IMR-90 (cell line): Measurements from ENCODE around the gene KRTAP9-4. TPM values are rescaled to one million over a fixed set of nuclear protein-coding genes. Genes with fewer than 3 reads are reported as not detected.
"Not testable (repeated sequence)": the region's sequence is repeated elsewhere in the genome, so short reads cannot be mapped to it uniquely, and the experiment has no call there.

Experiments used
- ATAC-seq: fragments of 200-7000 bp; cut with Tn5 transposase; 2 replicates; pipeline ENCODE4 v1.9.1; 2020; ENCODE audit warnings: low read depth, mild to moderate bottlenecking, moderate library complexity
- BruUV-seq: library from RNA; stranded (reverse); fragments of 400-500 nt; replicated peaks from 2 replicates; lab custom pipeline; 2021; lab: Mats Ljungman, UMichigan
- CTCF ChIA-PET: fragments of 300-600 bp; formaldehyde crosslinking; extraction: SDS; loops from one replicate; lab custom pipeline; 2021; ENCODE audit warnings: antibody characterized with exemption; lab: Yijun Ruan, JAX
- POLR2A ChIA-PET: fragments of 300-600 bp; sonication (Branson Sonifier 250); formaldehyde crosslinking; loops from one replicate; lab custom pipeline; 2022; ENCODE audit warnings: antibody characterized with exemption; ENCODE audit not compliant: unreplicated experiment; lab: Charles Lee
- DNase-seq: peaks from one replicate; pipeline ENCODE4 v3.0.0; 2013
- H2AFZ ChIP-seq: replicated peaks from 2 replicates; pipeline ENCODE3; 2013; ENCODE audit warnings: low read length, mild to moderate bottlenecking; ENCODE audit not compliant: poor library complexity
- H2AK5ac ChIP-seq: 2 replicates; pipeline ENCODE4 v1.6.1; 2013; ENCODE audit warnings: low read depth, low read length, inconsistent platforms
- H2AK9ac ChIP-seq: replicated peaks from 2 replicates; pipeline ENCODE3; 2013; ENCODE audit warnings: mild to moderate bottlenecking, low read depth, low read length, moderate library complexity; ENCODE audit not compliant: poor library complexity
- H2BK120ac ChIP-seq: 2 replicates; pipeline ENCODE4 v1.6.1; 2013; ENCODE audit warnings: low read depth, low read length, inconsistent platforms
- H2BK15ac ChIP-seq: 3 replicates; pipeline ENCODE4 v1.6.1; 2013; ENCODE audit warnings: low read depth, low read length, inconsistent platforms
- H2BK20ac ChIP-seq: 2 replicates; pipeline ENCODE4 v1.6.1; 2013; ENCODE audit warnings: low read depth, mild to moderate bottlenecking, inconsistent platforms, low read length, moderate library complexity
- H2BK5ac ChIP-seq: 2 replicates; pipeline ENCODE4 v1.6.1; 2013; ENCODE audit warnings: mild to moderate bottlenecking, low read depth, low read length, inconsistent platforms; ENCODE audit not compliant: poor library complexity, severe bottlenecking
- H3K14ac ChIP-seq: replicated peaks from 2 replicates; pipeline ENCODE4 v1.6.1; 2013; ENCODE audit warnings: low read depth, low read length, inconsistent platforms
- H3K18ac ChIP-seq: 2 replicates; pipeline ENCODE4 v1.6.1; 2013; ENCODE audit warnings: low read depth, low read length, control low read depth
- H3K23ac ChIP-seq: 2 replicates; pipeline ENCODE4 v1.6.1; 2013; ENCODE audit warnings: low read depth, low read length, inconsistent platforms
- H3K27ac ChIP-seq: 2 replicates; pipeline ENCODE4 v1.5.1; 2013; ENCODE audit warnings: mild to moderate bottlenecking, control low read depth, low read length; ENCODE audit not compliant: insufficient read depth
- H3K27me3 ChIP-seq: 2 replicates; pipeline ENCODE4 v1.6.1; 2013; ENCODE audit warnings: low read length; ENCODE audit not compliant: control insufficient read depth, insufficient read depth
- H3K36me3 ChIP-seq: 2 replicates; pipeline ENCODE4 v1.6.1; 2013; ENCODE audit warnings: low read length, mixed read lengths; ENCODE audit not compliant: control insufficient read depth, insufficient read depth
- H3K4ac ChIP-seq: 2 replicates; pipeline ENCODE4 v1.6.1; 2013; ENCODE audit warnings: low read depth, low read length, inconsistent platforms
- H3K4me1 ChIP-seq: 2 replicates; pipeline ENCODE4 v1.6.1; 2013; ENCODE audit warnings: low read length, mixed read lengths; ENCODE audit not compliant: control insufficient read depth, insufficient read depth
- H3K4me2 ChIP-seq: 2 replicates; pipeline ENCODE4 v1.6.1; 2013; ENCODE audit warnings: low read depth, mild to moderate bottlenecking, control low read depth, low read length, moderate library complexity
- H3K4me3 ChIP-seq: 2 replicates; pipeline ENCODE4 v1.5.1; 2013; ENCODE audit warnings: low read depth, mild to moderate bottlenecking, control low read depth, low read length, moderate library complexity; ENCODE audit not compliant: insufficient read depth
- H3K56ac ChIP-seq: 2 replicates; pipeline ENCODE4 v1.6.1; 2013; ENCODE audit warnings: low read length, inconsistent platforms; ENCODE audit not compliant: insufficient read depth; ENCODE audit errors: extremely low read depth
- H3K79me1 ChIP-seq, 2 experiments: 2 replicates each; pipeline ENCODE4 v1.6.1; 2013; ENCODE audit warnings: low read length in 2 of 2, inconsistent platforms in 1 of 2, low read depth in 1 of 2
- H3K9ac ChIP-seq: 2 replicates; pipeline ENCODE4 v1.6.1; 2013; ENCODE audit warnings: low read depth, low read length, control low read depth
- H3K9me1 ChIP-seq: 2 replicates; pipeline ENCODE4 v1.6.1; 2013; ENCODE audit warnings: low read length, inconsistent platforms; ENCODE audit not compliant: insufficient read depth
- H3K9me3 ChIP-seq: 2 replicates; pipeline ENCODE4 v1.6.1; 2013; ENCODE audit warnings: low read length; ENCODE audit not compliant: control insufficient read depth, insufficient read depth
- H4K20me1 ChIP-seq: 2 replicates; pipeline ENCODE4 v1.6.1; 2013; ENCODE audit warnings: low read length, inconsistent platforms; ENCODE audit not compliant: insufficient read depth
- H4K5ac ChIP-seq: 2 replicates; pipeline ENCODE4 v1.6.1; 2013; ENCODE audit warnings: mild to moderate bottlenecking, low read depth, low read length, control low read depth
- H4K8ac ChIP-seq, 2 experiments: 2 replicates each; pipeline ENCODE4 v1.6.1; 2013; ENCODE audit warnings: low read depth in 2 of 2, low read length in 2 of 2, control low read depth in 1 of 2, inconsistent platforms in 1 of 2
- H4K91ac ChIP-seq: 2 replicates; pipeline ENCODE4 v1.6.1; 2013; ENCODE audit warnings: low read depth, low read length, inconsistent platforms; ENCODE audit not compliant: insufficient read depth
- WGBS, 2 experiments: methylation state at CpG; one replicate each; pipeline versions ENCODE4 v1.1.5 to v1.1.7; 2013; ENCODE audit warnings: missing lambda C conversion rate in 2 of 2; ENCODE audit not compliant: insufficient read length in 1 of 2; ENCODE audit errors: extremely low coverage in 2 of 2; 5-methylcytosine and 5-hydroxymethylcytosine counted together
- dilution Hi-C: fragments of 300-500 bp; cut with HindIII; formaldehyde crosslinking; loops from one replicate; pipeline ENCODE4 v1.14.3; 2018; ENCODE audit warnings: low sequenced_read_pairs; ENCODE audit not compliant: unreplicated experiment
- in situ Hi-C: fragments of 300-500 bp; cut with MboI; formaldehyde crosslinking; loops from 3 replicates; pipeline ENCODE4 v1.14.3; 2019; ENCODE audit warnings: low sequenced_read_pairs, inconsistent platforms, mixed read lengths
- intact Hi-C: fragments of 100-400 bp; cut with micrococcal nuclease; formaldehyde crosslinking; loops from 2 replicates; pipeline ENCODE4 v1.10.0; 2022
- polyA plus RNA-seq, 3 experiments: library from polyadenylated mRNA; depleted of rRNA; stranded (reverse); fragments of >200 nt; gene quantifications; 2 replicates each; pipeline ENCODE4 v1.2.3, GENCODE V29; 2012; ENCODE audit warnings: low replicate concordance in 1 of 3
- total RNA-seq: library from RNA; depleted of rRNA; stranded (reverse); fragments of >200 nt; gene quantifications from 2 replicates; pipeline ENCODE4 v1.2.3, GENCODE V29; 2012

KRTAP9-4 gene
- total and polyA plus RNA-seq, 2 of the 4 experiments (the other 2 are of a cell fraction), result not detected

- H2AFZ ChIP-seq, H3K9me3 ChIP-seq, H3K14ac ChIP-seq, CTCF ChIA-PET, H2AK9ac ChIP-seq, H3K27me3 ChIP-seq, H4K20me1 ChIP-seq, H2BK120ac ChIP-seq, H3K27ac ChIP-seq, H3K23ac ChIP-seq, BruUV-seq, H2BK15ac ChIP-seq, H3K56ac ChIP-seq, H3K4me3 ChIP-seq, H3K4me1 ChIP-seq, H2BK5ac ChIP-seq, H4K8ac ChIP-seq, H3K9ac ChIP-seq, H2BK20ac ChIP-seq, H3K4ac ChIP-seq, dilution Hi-C loops, H3K9me1 ChIP-seq, H2AK5ac ChIP-seq, H3K36me3 ChIP-seq, H4K5ac ChIP-seq, intact Hi-C loops, POLR2A ChIA-PET, H3K79me1 ChIP-seq, ATAC-seq, H3K4me2 ChIP-seq, DNase-seq, H3K18ac ChIP-seq, H4K91ac ChIP-seq, in situ Hi-C loops: not testable (repeated sequence)
- 60% methylated on average over 1 of the region's 4 CpGs; no CpG with 5 or more reads in 1 of the 2 experiments for WGBS, 2 experiments
Measured at GRCh38 chr17:41226598-41227095, 22.8 kb upstream of the KRTAP9-4 start, which contains the start of gene KRTAP9-2. Gene KRTAP9-2 (plus strand): TSS chr17:41226648. CDS start chr17:41226655, 7 bp downstream.
